Measurements from ENCODE around the gene DTWD1. TPM values are rescaled to one million over a fixed set of nuclear protein-coding genes. Genes with fewer than 3 reads are reported as not detected.
A peak's percentile ranks its signal among the peaks of the same experiment; 100 is the strongest.

Gene DTWD1
- total RNA-seq, 4 donors from 2014 or later: 16.2 to 36.0 (median 27.8) TPM

GRCh38 chr15:49645277-49645676 is 24.4 kb downstream of the DTWD1 start:
- Histone ChIP-seq H3K27ac (peak overlapping the region; percentile 80 to 84 (median 81)), H3K36me3 (no peaks in the 10 kb centered on the region)

DNA sequence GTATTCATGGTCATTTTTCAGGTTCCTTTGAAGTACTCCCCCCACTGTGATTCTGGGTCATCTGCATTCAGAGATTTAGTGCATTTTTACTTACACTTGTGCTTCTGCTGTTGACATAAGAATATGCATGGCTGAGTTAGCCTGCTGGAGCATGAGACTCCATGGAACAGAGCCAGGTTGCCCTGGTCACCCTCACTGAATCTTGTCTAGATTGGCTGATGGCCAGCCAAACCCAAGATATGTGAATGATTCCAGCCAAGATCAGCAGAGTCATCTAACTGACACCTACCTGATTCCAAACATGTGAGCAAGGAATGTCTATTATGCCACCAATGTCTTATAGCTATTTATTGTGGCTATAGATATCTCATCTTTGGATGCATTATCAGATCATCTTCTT is 25.1 kb downstream of the DTWD1 start:
- Histone ChIP-seq H3K4me3 (replicated peaks in 1 of 3) (no peak overlapping the region), H3K36me3 (no peaks in the 10 kb centered on the region), H3K4me1 (peaks cover 34 to 43% of the 10 kb centered on the region in 2 donors), H3K27me3 (no peaks in the 10 kb centered on the region), H3K27ac (peak overlapping the region; percentile 80 to 84 (median 81)), H3K9me3 (no peaks in the 10 kb centered on the region)
- intact Hi-C loops (cut with DNase I): no loop called here
- TF ChIP-seq POLR2A (IDR thresholded peaks at IDR 0.05): no peak
- TF ChIP-seq, protein P1, sequence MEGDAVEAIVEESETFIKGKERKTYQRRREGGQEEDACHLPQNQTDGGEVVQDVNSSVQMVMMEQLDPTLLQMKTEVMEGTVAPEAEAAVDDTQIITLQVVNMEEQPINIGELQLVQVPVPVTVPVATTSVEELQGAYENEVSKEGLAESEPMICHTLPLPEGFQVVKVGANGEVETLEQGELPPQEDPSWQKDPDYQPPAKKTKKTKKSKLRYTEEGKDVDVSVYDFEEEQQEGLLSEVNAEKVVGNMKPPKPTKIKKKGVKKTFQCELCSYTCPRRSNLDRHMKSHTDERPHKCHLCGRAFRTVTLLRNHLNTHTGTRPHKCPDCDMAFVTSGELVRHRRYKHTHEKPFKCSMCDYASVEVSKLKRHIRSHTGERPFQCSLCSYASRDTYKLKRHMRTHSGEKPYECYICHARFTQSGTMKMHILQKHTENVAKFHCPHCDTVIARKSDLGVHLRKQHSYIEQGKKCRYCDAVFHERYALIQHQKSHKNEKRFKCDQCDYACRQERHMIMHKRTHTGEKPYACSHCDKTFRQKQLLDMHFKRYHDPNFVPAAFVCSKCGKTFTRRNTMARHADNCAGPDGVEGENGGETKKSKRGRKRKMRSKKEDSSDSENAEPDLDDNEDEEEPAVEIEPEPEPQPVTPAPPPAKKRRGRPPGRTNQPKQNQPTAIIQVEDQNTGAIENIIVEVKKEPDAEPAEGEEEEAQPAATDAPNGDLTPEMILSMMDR (IDR thresholded peaks at IDR 0.05): no peak
- peak; percentile 96 to 97 for DNase-seq

More at GRCh38 chr15:49645277-49645676, 24.4 kb downstream of the DTWD1 start:
- H3K9me3 ChIP-seq: no peaks in the 10 kb centered on the region
- H3K27me3 ChIP-seq: no peaks in the 10 kb centered on the region
- H3K4me3 ChIP-seq (replicated peaks in 1 of 3): no peak overlapping the region
- peaks cover 34 to 43% of the 10 kb centered on the region in 2 donors for H3K4me1 ChIP-seq
- intact Hi-C loops (cut with DNase I): no loop called here
- TF ChIP-seq, protein P1 (IDR thresholded peaks at IDR 0.05): no peak
- no peak for TF ChIP-seq POLR2A (IDR thresholded peaks at IDR 0.05)
- DNase-seq: no peak

DNA sequence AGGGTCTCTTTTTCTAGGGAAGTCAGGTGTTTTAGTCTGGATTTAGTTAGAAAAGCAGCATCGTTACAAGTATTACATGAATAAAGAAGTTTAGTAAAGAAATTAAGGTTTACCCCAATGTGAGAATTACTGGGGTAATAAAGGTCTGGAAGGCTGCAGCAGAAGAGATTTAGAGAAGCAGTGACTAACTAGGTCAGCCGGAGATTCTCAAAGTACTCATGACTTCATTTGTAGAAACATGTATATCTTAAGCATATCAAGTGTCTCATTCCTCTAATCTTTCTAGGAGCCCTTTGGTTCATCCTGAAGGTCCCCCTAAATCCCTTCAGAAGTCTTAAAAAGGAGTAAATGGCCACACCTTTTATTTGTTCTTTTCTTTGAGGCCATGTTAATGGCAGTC is 26.0 kb downstream of the DTWD1 start:
- TF ChIP-seq POLR2A (IDR thresholded peaks at IDR 0.05): no peak
- TF ChIP-seq, protein P1 (IDR thresholded peaks at IDR 0.05): no peak
- 72 to 85% methylated on average over 2 of the region's 2 CpGs for WGBS, 2 donors
- Histone ChIP-seq H3K36me3 (no peaks in the 10 kb centered on the region), H3K4me3 (replicated peaks in 1 of 3) (no peak overlapping the region), H3K27me3 (no peaks in the 10 kb centered on the region), H3K4me1 (peaks cover 34 to 43% of the 10 kb centered on the region in 2 donors), H3K9me3 (no peaks in the 10 kb centered on the region), H3K27ac (peak overlapping the region in 2 of 3 donors; percentile 80 to 81)
- DNase-seq: no peak
- intact Hi-C loops (cut with DNase I): no loop called here

DNA sequence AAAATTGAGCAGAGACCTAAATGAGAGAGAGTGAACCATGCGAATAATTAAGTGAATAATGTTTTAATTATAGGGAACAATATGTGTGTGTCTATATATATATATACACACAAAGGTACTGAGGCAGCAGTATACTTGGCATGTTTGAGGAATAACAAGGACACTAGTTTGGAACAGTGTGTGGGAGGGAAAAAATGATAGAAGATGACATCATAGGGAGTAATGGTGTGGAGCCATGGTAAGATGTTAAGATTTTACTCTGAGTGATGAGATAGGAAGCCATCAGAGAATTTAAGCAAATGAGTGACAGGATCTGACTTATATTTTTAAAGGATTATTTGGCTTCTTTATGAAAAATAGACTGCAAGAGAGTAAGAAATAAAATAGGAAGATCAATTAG is 29.1 kb downstream of the DTWD1 start:
- intact Hi-C loops (cut with DNase I): no loop called here
- Histone ChIP-seq H3K27ac (no peak overlapping the region), H3K9me3 (no peaks in the 10 kb centered on the region), H3K4me3 (replicated peaks in 1 of 3) (no peak overlapping the region), H3K27me3 (no peaks in the 10 kb centered on the region), H3K36me3 (no peaks in the 10 kb centered on the region), H3K4me1 (peaks cover 21 to 31% of the 10 kb centered on the region in 2 donors)
- TF ChIP-seq, protein P1 (IDR thresholded peaks at IDR 0.05): no peak
- no peak for TF ChIP-seq POLR2A (IDR thresholded peaks at IDR 0.05)
- WGBS, 2 donors: 97 to 98% methylated on average over 1 of the region's 1 CpG
- DNase-seq: no peak

DNA sequence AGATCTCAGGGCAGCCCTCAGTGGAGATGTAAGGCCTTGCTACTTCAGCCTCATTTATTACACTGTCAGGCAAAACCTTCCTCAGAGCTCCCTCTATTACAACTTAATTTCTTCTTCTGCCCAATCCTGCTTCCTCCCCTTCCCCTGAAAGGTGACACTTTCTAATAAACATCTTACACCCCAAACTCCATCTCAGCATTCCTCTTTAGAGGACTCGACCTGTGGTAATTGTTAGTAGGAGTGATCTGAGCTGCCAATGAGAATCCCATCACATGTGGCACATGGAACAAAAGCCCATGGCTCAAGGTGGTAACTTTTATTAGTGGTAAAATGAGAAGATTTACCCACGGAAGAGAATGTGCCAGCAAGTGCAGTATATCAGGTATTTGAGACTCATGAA is 29.8 kb downstream of the DTWD1 start:
- H3K4me1 ChIP-seq: peaks cover 14 to 24% of the 10 kb centered on the region in 2 donors
- intact Hi-C loops (cut with DNase I): no loop called here
- no peaks in the 10 kb centered on the region for H3K27me3 ChIP-seq
- 76 to 83% methylated on average over 2 of the region's 2 CpGs for WGBS, 2 donors
- H3K27ac ChIP-seq: no peak overlapping the region
- H3K4me3 ChIP-seq (replicated peaks in 1 of 3): no peak overlapping the region
- no peak for DNase-seq
- no peaks in the 10 kb centered on the region for H3K9me3 ChIP-seq
- no peak for TF ChIP-seq POLR2A (IDR thresholded peaks at IDR 0.05)
- TF ChIP-seq, protein P1 (IDR thresholded peaks at IDR 0.05): no peak
- no peaks in the 10 kb centered on the region for H3K36me3 ChIP-seq

Measured in thyroid gland (tissue), 4 donors.